ENCODE measurements around the gene PRRC1.
A peak's percentile ranks its signal among the peaks of the same experiment; 100 is the strongest.
"Not testable (repeated sequence)": the region's sequence is repeated elsewhere in the genome, so short reads cannot be mapped to it uniquely, and the experiment has no call there.

Gene PRRC1

DNA sequence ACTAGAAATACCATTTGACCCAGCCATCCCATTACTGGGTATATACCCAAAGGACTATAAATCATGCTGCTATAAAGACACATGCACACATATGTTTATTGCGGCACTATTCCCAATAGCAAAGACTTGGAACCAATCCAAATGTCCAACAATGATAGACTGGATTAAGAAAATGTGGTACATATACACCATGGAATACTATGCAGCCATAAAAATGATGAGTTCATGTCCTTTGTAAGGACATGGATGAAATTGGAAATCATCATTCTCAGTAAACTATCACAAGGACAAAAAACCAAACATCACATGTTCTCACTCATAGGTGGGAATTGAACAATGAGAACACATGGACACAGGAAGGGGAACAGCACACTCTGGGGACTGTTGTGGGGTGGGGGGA, 27.8 kb downstream of the PRRC1 start:
- not testable (repeated sequence) for DNase-seq

DNA sequence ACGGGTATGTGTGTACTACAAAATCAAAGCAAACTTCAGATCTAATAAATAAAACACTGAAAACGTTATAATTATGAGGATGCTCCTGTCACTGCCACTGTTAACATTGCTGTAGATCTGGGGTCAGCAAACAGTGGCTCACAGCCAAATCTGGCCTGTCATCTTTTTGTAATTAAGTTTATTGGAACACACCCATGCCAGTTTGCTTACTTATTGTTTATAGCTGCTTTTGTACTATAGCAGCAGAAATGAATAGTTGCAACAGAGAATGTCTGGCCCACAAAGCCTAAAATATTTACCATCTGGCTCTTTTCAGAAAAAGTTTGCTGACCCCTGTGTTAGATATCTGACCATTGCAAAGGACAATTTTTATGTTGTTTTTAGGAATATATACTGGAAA, 32.1 kb downstream of the PRRC1 start:
- no peak for DNase-seq

DNA sequence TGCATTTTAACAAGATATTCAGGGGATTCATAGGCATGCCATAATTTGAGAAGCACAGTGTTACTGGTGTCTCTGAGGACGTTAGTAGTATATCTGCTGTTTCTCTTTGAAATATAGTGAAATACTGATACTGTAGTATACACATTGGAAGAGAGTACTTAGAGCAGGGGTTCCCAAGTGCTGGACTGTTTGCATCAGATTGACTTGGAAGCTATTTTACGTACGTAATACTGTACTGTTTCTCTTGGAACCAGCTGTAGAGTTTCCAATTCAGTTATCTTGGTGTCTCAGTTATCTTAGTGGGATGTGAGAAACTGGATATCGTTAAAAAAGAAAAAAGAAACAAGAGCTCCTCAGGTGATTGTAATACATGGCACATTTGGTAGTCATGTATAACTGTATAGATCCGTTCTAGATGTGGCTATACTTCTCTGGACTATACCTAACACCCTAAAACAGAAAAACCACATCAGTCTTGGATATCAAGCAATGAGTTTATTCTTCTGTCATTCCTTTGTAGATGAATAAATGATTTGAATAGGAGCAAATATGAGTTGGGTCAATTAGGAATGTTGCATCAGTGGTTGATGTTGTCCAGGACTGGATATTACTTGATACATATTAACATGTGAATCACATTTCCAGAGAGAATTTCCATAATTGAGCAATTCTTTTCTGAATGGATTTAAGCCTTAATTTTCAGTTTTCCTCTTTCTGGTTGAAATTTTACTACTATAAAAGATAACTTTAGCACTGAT, 33.4 kb downstream of the PRRC1 start:
- no peak for DNase-seq

DNA sequence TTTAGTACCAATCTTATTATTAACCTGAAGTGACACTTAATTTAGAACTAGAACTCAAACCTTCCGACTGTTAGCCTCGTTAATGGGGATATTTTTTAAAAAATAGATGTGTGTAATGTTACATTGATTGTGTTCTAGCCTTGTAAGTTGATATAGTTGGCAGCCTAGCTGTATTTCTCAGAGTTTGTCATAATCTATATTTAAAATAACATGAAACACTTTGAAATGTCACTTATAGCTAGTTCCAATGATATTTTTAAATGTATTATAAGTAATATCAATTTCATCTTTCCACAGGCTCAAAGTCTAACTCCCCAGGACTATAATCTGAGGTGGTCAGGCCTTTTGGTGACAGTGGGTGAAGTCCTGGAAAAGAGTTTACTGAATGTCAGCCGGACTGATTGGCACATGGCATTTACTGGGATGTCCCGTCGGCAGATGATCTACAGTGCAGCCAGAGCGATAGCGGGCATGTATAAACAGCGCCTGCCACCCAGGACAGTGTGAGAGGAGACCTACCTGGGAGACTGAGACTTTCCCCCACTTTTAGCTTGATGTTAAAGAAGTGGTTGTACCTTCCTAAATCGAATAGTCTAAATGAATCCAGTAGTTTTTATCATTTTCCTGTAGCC, 34.1 kb downstream of the PRRC1 start:
- DNase-seq: no peak

DNA sequence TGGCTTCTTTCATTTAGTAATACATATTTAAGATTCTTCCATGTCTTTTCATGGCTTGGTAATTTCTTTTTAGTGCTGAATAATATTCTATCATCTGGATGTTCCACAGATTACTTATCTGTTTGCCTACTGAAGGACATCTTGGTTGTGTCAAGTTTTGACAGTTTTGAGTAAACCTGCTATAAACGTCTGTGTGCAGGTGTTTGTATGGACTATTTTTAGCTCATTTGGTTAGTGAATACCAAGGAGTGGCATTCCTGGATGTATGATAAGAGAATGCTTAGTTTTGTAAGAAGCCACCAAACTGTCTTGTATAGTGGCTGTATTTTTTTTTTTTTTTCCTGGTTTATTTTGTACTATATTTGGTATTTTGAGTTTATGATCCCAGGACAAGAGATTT, 38.4 kb downstream of the PRRC1 start:
- no peak for DNase-seq

DNA sequence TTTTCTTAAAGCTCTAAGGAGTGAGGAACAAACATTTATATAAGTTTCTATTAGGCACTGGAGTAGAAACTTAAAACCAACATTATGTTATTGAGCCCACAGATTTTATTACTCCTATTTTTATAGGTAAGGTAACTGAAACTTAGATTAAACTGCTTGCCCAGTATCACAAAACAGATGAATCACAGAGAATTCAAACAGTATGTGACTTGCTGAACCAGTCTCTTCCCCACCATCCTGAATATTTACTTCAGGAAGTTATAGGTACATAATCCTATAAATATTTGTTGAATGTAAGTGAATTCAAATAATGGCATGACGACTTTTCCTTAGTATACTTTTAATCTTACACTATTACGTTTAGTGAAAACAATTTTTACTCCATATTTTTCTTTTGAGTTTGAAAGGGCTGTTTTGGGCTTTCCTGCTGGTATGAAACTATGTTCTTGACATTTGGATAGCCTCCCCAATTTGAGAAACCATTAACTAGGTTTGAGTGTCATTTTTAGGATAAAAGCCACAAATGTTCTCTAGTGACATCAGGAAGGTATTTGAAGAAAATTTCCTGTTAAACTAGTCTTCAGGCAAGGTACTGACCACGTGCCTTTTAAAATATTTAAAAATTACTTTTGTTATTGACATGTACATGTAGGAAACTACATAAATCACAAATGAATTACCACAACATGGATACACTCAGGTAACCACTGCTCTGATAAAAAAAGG, 39.3 kb downstream of the PRRC1 start:
- DNase-seq: no peak

DNA sequence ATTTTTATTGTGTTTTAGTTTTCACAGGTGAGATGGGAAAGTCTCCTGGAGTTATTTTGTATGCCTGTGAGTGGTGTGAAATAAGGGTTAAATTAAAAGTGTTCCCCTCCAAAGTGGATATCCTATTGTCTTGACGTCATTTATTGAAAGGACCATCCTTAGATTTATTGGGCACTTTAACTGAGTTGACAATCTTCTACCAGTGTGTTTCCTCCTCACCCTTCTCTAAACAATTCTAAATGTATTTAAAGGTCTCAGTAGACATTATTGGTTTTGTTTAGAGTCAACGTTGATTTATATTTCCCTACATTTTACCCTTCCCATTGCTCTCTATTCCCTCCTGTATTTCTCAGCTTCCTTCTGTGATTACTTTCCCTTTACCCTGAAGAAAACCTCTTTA, 40.8 kb downstream of the PRRC1 start:
- DNase-seq: no peak

DNA sequence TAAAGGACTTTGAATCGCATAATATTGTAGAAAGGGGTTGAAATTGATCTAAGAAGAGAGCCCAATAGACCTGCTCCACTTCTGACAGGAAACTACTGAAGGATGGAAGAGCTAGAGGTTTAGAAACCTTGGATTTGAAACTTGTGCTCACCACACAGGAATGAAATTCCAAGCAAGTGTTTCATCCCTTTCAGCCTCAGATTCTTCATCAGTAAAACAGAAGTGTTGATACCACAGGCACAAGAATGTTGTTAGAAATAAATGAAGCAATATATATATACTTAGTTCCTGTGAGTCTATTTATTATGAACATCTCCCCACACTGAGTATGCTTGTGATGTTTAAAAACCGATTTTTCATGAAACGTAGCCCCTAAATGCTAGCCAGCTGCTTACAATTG, 43.8 kb downstream of the PRRC1 start:
- no peak for DNase-seq

DNA sequence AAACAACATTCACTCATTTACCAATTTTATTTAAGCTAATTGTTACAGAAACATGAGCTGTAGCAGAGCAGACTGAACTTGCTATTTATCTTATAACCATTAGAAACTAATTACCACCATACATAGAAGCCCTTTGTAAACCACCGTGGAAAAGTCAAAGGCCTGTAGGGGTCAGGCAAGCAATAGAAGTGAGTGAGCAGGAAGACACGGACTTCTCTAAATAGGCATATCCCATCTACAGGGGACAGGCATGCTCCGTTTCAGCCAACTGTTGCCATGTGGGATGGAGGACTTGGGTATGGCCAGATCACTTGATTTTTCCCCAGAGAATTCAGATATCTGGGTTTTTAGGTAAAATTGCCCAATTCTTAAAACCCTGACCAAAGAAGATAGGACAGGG, 44.8 kb downstream of the PRRC1 start:
- DNase-seq: peak in 3 of 4 experiments; percentile 9 to 38 (median 23)

DNA sequence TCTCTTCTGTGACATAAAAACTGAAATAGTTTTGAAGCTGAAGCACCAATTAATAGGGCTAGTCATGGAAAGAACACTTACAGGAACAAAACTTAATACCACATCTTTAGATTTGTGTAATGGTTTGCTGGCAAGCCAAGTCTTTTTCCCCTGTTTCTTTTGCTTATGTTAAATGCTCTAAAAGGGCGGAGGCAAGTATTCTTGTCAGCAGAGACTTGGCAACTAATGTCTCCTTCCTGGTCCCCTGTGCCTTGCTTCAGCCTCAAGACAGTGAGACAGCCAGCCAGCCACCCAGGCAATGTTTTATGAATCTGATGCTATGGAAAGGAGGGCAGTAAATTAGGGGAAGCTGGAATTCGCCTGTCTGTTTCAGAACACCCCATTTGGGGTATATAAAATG, 45.7 kb downstream of the PRRC1 start:
- no peak for DNase-seq

DNA sequence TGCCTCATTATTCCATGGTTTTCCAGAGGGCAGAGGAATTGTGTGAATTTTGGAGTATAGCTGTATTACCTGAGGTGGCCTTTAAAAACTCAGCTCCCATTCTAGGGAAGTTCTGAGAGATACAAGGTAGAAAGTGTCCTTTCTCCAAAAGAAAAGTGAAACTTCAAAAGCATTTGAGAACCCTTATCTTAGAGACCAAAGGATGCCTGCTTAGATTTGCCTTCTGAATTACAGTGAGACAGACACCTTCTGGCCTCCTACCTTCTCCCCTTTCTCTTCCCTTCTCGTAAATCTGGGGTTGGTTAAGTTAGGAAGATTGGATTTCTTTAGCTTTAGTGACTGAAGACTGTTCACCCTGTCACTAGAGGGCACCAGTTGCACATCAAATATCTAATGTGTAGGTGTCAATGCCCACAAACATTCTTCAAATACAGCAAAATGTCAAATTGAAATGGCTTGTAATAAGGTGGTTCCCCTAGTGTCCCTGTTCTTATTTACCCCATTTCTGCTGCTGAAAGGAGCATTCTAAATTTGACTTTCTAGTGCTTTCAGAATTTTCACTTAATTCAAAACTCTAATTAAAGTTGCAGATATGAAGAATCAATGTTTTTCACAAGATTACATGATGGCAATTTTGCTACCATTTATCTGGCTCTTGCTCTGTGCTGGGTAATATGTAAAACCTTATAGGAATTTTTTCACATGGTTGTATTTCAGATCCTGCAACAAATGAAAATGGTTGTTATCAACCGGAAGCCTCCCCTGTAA, 46.7 kb downstream of the PRRC1 start:
- peak; percentile 64 to 85 (median 78) for DNase-seq

DNA sequence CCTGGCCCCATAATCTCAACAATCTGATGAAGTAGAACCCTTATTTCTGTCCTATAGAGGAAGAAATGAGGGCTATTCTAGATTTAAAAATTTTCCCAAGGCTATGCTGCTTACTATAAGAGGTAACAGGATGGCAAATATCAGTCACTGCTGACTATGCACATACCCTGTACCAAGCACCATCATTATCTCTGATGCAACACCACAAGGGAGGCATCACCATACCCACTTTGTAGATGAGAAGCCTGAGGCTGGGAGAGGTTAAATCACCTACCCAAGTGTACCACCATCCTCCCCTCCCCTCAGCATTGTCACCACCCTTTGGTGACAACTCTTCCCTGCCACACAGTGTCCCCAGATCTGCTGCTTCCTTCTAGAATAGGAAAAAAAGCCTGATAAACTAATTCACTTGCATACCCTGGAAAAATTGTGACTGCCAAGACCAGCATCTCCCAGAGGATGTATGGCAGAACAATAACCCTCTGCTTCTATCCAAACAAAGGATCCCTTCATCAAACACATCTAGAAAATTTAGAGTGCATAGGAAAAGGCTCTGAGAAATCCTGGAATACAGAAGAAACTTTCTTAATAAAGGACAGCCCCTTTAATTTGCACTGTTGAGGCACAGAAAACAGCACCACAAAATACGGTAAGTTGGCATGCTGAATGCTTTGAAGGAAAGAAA, 48.3 kb downstream of the PRRC1 start:
- no peak for DNase-seq

DNA sequence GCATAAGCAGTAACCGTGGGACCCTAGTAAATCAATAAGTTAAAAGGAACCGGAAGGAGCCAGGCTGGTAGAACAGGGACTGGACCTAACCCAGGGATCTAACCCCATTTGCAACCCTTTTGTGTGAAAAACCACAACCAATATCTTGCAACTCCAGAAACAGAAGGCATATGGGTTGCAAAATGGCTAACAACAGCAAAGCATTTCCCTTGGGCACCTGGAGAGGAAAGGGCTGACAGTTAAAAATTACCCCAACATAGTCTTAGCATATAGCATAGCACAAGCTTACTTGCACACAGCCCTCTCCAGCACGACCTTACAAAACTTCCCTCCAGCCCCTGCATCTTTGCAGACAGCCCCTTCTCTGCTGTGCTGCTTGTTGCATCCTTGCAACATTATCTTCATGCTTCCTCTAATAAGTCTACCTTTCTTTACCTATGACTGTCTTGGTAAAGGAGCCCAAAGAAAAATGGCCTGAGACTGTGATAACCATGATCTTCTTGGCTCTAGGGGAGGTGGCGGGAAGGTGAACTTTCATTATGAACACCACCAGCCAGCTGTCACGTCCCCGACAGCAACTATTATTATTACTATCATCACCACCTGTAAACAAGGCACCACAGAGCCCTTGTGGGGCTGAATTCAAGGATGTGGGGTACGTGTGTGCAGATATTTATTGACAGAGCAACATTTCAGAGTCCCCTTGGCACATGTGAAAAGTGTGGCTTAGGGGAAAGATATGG, 49.8 kb downstream of the PRRC1 start:
- DNase-seq: no peak

DNA sequence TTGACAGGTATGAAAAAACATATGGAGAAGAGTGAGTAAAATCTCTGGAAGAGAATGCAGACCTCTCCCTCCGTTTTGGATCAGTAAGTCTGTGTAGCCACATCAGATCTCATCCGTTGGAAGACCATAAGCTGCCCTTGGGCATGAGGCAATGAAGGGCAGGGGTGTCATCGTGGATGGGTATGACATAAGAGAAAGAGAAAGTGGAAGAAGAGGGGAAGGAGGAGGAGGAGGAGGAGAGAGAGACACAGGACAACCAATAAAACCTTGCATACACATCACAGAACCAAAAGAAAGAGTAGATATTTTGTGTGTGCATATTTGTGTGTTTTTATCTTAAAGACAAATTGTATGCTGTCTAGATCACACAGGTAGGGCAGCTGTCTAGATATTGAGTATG, 50.7 kb downstream of the PRRC1 start:
- DNase-seq: no peak

DNA sequence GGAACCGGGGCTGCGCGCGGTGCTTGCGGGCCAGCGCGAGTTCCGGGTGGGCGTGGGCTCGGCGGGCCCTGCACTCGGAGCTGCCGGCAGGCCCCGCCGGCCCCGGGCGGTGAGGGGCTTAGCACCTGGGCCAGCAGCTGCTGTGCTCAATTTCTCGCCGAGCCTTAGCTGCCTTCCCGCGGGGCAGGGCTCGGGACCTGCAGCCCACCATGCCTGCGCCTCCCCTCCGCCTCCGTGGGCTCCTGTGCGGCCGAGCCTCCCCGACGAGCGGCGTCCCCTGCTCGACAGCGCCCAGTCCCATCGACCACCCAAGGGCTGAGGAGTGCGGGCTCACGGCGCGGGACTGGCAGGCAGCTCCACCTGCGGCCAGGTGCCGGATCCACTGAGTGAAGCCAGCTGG, 52.0 kb downstream of the PRRC1 start:
- DNase-seq: not testable (repeated sequence)

DNA sequence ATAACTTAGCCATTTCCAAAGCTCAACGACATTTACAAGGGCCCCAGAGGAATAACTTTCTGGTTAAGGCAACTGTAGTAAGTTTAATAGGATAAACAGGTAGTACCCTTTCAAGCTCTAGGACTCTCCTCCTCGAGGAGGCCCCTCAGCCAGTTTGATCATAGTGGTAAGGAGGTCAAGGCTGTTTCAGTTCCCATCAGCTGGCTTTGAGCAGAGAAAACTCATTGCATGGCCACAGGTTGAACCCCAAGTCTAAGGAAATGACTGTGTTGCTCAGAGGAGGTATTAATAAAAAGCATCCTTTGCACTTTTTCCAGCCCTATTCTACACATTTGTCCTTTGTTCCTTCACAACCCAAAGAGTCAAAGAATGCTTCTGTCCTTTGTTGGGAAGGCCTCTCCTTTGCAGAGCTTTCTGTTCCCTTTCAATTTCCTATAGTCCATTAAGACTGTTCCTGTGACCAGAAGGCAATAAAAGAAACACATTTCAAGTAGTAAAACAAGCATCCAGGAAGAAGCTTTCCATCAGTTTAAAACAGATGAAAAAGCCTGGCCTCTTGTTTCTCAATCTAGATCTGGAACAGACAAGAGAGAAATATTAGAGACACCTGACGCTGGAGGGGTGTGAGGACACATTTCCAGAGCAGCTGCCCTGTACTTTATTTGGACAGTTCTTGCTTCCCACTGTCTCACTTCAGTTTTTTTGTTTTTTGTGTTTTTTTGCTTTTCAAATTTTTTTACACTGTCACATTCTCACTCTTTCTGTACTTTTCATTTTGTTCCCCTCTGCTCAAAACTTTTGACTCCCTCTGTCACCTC, 54.1 kb downstream of the PRRC1 start:
- no peak for DNase-seq

DNA sequence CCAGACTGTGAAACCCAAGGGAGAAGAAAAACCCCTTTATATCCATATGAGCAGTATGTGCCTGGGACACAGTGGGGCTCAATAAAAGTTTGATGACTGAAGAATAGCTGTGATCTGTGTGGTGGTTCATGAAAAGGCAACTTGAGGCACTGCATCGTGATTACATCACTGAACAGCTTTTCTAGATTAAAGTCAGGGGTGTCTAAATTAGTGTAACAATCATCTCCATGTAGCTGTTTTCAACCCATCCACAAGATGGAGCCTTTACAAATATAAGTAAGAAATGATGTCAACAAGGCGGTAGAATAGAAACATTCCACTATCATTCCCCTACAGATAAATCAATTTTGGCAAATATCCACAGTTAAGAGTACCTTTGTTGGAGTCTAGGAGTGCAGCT, 55.5 kb downstream of the PRRC1 start:
- DNase-seq: no peak

DNA sequence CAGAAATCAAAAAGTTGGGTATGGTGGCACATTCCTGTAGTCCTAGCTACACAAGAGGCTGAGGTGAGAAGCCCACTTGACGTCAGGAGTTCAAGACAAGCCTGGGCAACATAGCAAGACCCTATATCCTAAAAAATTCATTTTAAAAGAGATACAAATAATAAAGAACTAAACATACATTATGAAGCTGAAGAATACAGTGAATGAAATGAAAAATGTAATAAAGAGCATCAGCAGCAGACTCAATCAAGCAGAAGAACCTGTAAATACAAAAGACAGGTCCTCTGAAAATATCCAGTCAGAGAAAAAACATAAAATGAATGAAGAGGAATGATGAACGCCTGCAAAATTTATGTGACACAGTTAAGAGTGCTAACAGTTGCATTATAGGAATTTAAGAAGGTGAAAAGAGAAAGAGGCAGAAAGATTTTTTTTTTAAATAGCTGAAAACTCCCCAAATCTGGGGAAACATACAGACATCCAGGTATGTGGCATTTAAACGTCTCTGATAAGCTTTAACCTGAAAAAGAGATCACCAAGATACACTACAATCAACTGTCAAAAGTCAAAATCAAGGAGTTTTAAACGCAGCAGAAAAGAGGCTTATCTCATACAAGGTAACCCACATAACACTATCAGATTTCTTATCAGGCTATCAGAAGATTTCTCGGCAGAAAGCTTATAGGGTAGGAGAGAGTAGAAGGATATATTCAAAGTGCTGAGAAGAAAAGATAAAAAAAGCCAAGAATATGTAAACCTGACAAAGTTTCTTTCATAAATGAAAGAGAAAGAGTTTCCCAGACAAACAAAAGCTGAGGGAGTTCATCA, 57.6 kb downstream of the PRRC1 start:
- no peak for DNase-seq

DNA sequence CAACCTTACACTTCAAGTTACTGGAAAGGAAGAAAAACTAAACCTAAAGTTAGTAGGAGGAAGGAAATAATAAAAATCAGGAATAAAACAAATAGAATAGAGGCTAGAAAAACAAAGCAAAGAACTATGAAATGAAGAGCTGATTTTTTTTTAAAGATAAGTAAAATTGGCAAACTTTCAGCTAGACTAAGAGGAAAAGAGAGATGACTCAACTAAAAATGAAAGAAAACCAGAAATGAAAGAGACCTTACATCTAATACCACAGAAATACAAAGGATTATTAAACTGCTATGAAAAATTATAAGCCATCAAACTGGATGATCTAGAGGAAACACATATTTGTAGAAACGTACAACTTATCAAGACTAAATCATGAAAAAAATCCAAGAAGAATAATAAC, 60.0 kb downstream of the PRRC1 start:
- no peak for DNase-seq

DNA sequence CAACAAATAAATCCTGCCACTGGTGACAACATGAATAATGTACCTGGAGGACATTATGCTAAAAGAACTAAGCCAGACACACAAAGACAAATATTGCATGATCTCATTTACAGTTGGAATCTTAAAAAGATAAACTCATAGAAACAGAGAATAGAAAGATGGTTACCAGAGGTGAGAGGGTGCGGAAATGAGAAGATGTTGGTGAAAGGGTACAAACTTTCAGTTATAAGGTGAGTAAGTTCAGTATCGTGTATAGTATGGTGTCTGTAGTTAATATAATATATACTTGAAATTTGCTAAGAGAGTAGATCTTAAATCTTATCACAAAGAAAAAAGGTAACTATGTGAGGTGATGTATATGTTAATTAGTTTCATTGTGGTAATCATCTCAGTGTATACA, 63.3 kb downstream of the PRRC1 start:
- DNase-seq: no peak
